ENCODE data around the gene DCDC2C. TPM values are rescaled to one million over a fixed set of nuclear protein-coding genes. Genes with fewer than 3 reads are reported as not detected.

DCDC2C gene
- total and polyA plus RNA-seq, 9 of the 15 experiments (the other 6 are each of a cell fraction or from before 2014, with no cell fraction given) = not detected

GRCh38 chr2:3654011-3654410 is 49.4 kb upstream of the DCDC2C start:
- no peak for FAIRE-seq
- in situ Hi-C loops (cut with MboI) (loop anchor here (10.0 to 25.0 kb wide), 3 partner anchors 159 to 1542 kb away; no protein-coding TSS in a partner anchor), intact Hi-C loops (cut with micrococcal nuclease) (loop anchor here (5.0 kb wide), 3 partner anchors 77 to 232 kb away; partner anchors contain the start of gene RPS7)
- BruUV-seq (replicated peaks) = no TSS peak
- Histone ChIP-seq H3K9me3 (replicated peaks; ENCODE audit: control insufficient read depth, insufficient read depth, low read depth, low read length) (no peaks in the 10 kb centered on the region), H3K9ac (ENCODE audit: insufficient read depth in 1 of 2, low read depth in 2 of 2, low read length in 2 of 2) (no peak overlapping the region), H3K9me1 (ENCODE audit: control insufficient read depth, insufficient read depth, low read length) (no peaks in the 10 kb centered on the region), H3K36me3 (ENCODE audit: control insufficient read depth, insufficient read depth, low read length) (no peaks in the 10 kb centered on the region), H2AFZ (ENCODE audit: low read depth, low read length) (no peak overlapping the region), H3K27ac (ENCODE audit: extremely low read depth, low read depth, low read length) (no peak overlapping the region), H3K4me2 (ENCODE audit: insufficient read depth, low read length) (no peak overlapping the region), H3K79me2 (ENCODE audit: control insufficient read depth, insufficient read depth, low read length) (no peaks in the 10 kb centered on the region), H3K4me1 (replicated peaks in 1 of 2; ENCODE audit: control insufficient read depth in 2 of 2, insufficient read depth in 2 of 2, low read length in 2 of 2) (peaks cover 0 to 26% of the 10 kb centered on the region in 2 experiments; a peak in 3 of 5 replicates), H3K27me3 (ENCODE audit: control insufficient read depth in 2 of 2, insufficient read depth in 2 of 2, low read length in 2 of 2) (peaks cover 47 to 73% of the 10 kb centered on the region in 2 experiments), H4K20me1 (replicated peaks; ENCODE audit: control insufficient read depth, insufficient read depth, low read length) (peaks cover 8% of the 10 kb centered on the region), H3K4me3 (no peak overlapping the region)
- POLR2A ChIA-PET = interaction anchor here (0.6 to 1.9 kb wide), 3 partner anchors 14 to 69 kb away, joined by 3 to 6 read pairs (median 3); no protein-coding TSS in a partner anchor
- CTCF ChIA-PET (ENCODE audit: low intra/inter-chr PET ratio) = no interaction called here
- ATAC-seq = no peak
- DNase-seq (ENCODE audit: extremely low read depth in 1 of 4, low spot score in 3 of 4) = no peak
- TF ChIP-seq IRF2 (CRISPR knock-in tag; IDR thresholded peaks at IDR 0.05) (no peak), POLR2G (IDR thresholded peaks at IDR 0.05; ENCODE audit: low read depth, low read length) (no peak), KAT8 (IDR thresholded peaks at IDR 0.05; ENCODE audit: low read depth) (no peak), BRCA1 (IDR thresholded peaks at IDR 0.05) (no peak), BRCA1 (CRISPR knock-in tag; IDR thresholded peaks at IDR 0.05) (no peak), MBD2 (IDR thresholded peaks at IDR 0.05; ENCODE audit: borderline replicate concordance, low read depth) (no peak), CREBBP (IDR thresholded peaks at IDR 0.05; ENCODE audit: low read depth, low read length) (no peak), ZNF707 (CRISPR knock-in tag; conservative IDR thresholded peaks at IDR 0.05) (no peak)
- TF ChIP-seq, protein P1, sequence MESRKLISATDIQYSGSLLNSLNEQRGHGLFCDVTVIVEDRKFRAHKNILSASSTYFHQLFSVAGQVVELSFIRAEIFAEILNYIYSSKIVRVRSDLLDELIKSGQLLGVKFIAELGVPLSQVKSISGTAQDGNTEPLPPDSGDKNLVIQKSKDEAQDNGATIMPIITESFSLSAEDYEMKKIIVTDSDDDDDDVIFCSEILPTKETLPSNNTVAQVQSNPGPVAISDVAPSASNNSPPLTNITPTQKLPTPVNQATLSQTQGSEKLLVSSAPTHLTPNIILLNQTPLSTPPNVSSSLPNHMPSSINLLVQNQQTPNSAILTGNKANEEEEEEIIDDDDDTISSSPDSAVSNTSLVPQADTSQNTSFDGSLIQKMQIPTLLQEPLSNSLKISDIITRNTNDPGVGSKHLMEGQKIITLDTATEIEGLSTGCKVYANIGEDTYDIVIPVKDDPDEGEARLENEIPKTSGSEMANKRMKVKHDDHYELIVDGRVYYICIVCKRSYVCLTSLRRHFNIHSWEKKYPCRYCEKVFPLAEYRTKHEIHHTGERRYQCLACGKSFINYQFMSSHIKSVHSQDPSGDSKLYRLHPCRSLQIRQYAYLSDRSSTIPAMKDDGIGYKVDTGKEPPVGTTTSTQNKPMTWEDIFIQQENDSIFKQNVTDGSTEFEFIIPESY (CRISPR knock-in tag; IDR thresholded peaks at IDR 0.05) = no peak
- TF ChIP-seq, protein P2, sequence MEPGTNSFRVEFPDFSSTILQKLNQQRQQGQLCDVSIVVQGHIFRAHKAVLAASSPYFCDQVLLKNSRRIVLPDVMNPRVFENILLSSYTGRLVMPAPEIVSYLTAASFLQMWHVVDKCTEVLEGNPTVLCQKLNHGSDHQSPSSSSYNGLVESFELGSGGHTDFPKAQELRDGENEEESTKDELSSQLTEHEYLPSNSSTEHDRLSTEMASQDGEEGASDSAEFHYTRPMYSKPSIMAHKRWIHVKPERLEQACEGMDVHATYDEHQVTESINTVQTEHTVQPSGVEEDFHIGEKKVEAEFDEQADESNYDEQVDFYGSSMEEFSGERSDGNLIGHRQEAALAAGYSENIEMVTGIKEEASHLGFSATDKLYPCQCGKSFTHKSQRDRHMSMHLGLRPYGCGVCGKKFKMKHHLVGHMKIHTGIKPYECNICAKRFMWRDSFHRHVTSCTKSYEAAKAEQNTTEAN (CRISPR knock-in tag; IDR thresholded peaks at IDR 0.05) = no peak
- 1% methylated on average over 9 of the region's 10 CpGs for WGBS (ENCODE audit: insufficient coverage, low coverage, missing lambda C conversion rate)
